Activated gamma-delta T cell treated with anti-CD3 and anti-CD28 coated beads, Interleukin-2, amount 50 U/mL, for 16 hours (primary cell): ENCODE measurements around the gene HLTF.
"Not testable (repeated sequence)": the region's sequence is repeated elsewhere in the genome, so short reads cannot be mapped to it uniquely, and the experiment has no call there.

Experiments used
- DNase-seq: peaks from one replicate; pipeline ENCODE4 v3.0.0-alpha.2; 2020; ENCODE audit warnings: low read depth

HLTF gene

GRCh38 chr3:148991219-148992026 lies 94.9 kb downstream of the HLTF start, which contains the start of gene GYG1:
TSS of gene GYG1 (plus strand) at chr3:148991540. CDS start at chr3:148991641, 101 bp downstream.
- peak; percentile 72 for DNase-seq

GRCh38 chr3:148990236-148990635 lies 96.1 kb downstream of the HLTF start:
- DNase-seq = no peak

GRCh38 chr3:148987551-148987950 lies 98.8 kb downstream of the HLTF start:
- not testable (repeated sequence) for DNase-seq

GRCh38 chr3:148981273-148981672 lies 105.1 kb downstream of the HLTF start:
- DNase-seq = no peak
